Measurements from ENCODE around the gene GRIK1. TPM values are rescaled to one million over a fixed set of nuclear protein-coding genes. Genes with fewer than 3 reads are reported as not detected.

The GRIK1 gene
- total and polyA plus RNA-seq, 2 donors (not counting 1 experiment from before 2014, with no cell fraction given) = not detected

GRCh38 chr21:29716753-29717152 lies 223.0 kb downstream of the GRIK1 start:
- POLR2A ChIA-PET = no interaction called here
- peaks cover 8% of the 10 kb centered on the region for H3K9me3 Mint-ChIP-seq (ENCODE audit: insufficient read depth)
- H3K4me2 ChIP-seq (replicated peaks; ENCODE audit: low read depth, low read length, poor library complexity, severe bottlenecking) = no peak overlapping the region
- no peak overlapping the region for H3K9ac ChIP-seq (ENCODE audit: low read length)
- H3K79me2 ChIP-seq (ENCODE audit: control insufficient read depth, insufficient read depth, low read length) = no peaks in the 10 kb centered on the region
- no peaks in the 10 kb centered on the region for H3K4me1 Mint-ChIP-seq
- H2AFZ ChIP-seq (ENCODE audit: insufficient read depth, low read depth, low read length, poor library complexity, severe bottlenecking) = no peak overlapping the region
- H3K27me3 Mint-ChIP-seq = peaks cover 4% of the 10 kb centered on the region
- CTCF ChIA-PET = no interaction called here
- no peak for TF ChIP-seq EZH2 (IDR thresholded peaks at IDR 0.05; ENCODE audit: borderline replicate concordance, insufficient read depth, low read depth, low read length, poor library complexity, severe bottlenecking)
- TF ChIP-seq, protein P1, sequence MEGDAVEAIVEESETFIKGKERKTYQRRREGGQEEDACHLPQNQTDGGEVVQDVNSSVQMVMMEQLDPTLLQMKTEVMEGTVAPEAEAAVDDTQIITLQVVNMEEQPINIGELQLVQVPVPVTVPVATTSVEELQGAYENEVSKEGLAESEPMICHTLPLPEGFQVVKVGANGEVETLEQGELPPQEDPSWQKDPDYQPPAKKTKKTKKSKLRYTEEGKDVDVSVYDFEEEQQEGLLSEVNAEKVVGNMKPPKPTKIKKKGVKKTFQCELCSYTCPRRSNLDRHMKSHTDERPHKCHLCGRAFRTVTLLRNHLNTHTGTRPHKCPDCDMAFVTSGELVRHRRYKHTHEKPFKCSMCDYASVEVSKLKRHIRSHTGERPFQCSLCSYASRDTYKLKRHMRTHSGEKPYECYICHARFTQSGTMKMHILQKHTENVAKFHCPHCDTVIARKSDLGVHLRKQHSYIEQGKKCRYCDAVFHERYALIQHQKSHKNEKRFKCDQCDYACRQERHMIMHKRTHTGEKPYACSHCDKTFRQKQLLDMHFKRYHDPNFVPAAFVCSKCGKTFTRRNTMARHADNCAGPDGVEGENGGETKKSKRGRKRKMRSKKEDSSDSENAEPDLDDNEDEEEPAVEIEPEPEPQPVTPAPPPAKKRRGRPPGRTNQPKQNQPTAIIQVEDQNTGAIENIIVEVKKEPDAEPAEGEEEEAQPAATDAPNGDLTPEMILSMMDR (IDR thresholded peaks at IDR 0.05) = no peak
- no peaks in the 10 kb centered on the region for H4K20me1 ChIP-seq (ENCODE audit: control insufficient read depth, insufficient read depth, low read length, poor library complexity, severe bottlenecking)
- ATAC-seq (ENCODE audit: low read depth) (no peak), DNase-seq (no peak)
- intact Hi-C loops (cut with micrococcal nuclease) = no loop called here
- no peak overlapping the region for H3K27ac Mint-ChIP-seq
- 95% methylated on average over 2 of the region's 2 CpGs for WGBS (ENCODE audit: insufficient coverage)
- H3K9me3 ChIP-seq (ENCODE audit: control extremely low read depth in 1 of 3, control insufficient read depth in 2 of 3, insufficient read depth in 1 of 3, low read length in 2 of 3) = peaks cover 0 to 8% (median 0%) of the 10 kb centered on the region in 3 donors
- H3K4me3 ChIP-seq (ENCODE audit: control extremely low read depth in 1 of 5, extremely low read depth in 1 of 5, insufficient read depth in 1 of 5, low read depth in 2 of 5, low read length in 4 of 5) = no peak overlapping the region
- no peaks in the 10 kb centered on the region for H3K36me3 ChIP-seq (replicated peaks in 1 of 2; ENCODE audit: control extremely low read depth in 1 of 2, control insufficient read depth in 1 of 2, extremely low read depth in 1 of 2, insufficient read depth in 2 of 2, low read length in 1 of 2)
- H3K27me3 ChIP-seq (replicated peaks in 1 of 4; ENCODE audit: control extremely low read depth in 1 of 4, control insufficient read depth in 3 of 4, insufficient read depth in 4 of 4, low read length in 3 of 4) = no peaks in the 10 kb centered on the region
- no peak overlapping the region for H3K4me3 Mint-ChIP-seq
- no peaks in the 10 kb centered on the region for H3K4me1 ChIP-seq (ENCODE audit: control insufficient read depth in 2 of 2, insufficient read depth in 2 of 2, low read length in 2 of 2)
- no peak overlapping the region for H3K27ac ChIP-seq (ENCODE audit: low read length in 2 of 2)

- Histone ChIP-seq H3K27ac (ENCODE audit: low read length in 2 of 2) (no peak overlapping the region), H3K79me2 (ENCODE audit: control insufficient read depth, insufficient read depth, low read length) (no peaks in the 10 kb centered on the region), H3K4me3 (ENCODE audit: control extremely low read depth in 1 of 5, extremely low read depth in 1 of 5, insufficient read depth in 1 of 5, low read depth in 2 of 5, low read length in 4 of 5) (no peak overlapping the region), H4K20me1 (ENCODE audit: control insufficient read depth, insufficient read depth, low read length, poor library complexity, severe bottlenecking) (no peaks in the 10 kb centered on the region), H3K4me1 (ENCODE audit: control insufficient read depth in 2 of 2, insufficient read depth in 2 of 2, low read length in 2 of 2) (no peaks in the 10 kb centered on the region), H3K36me3 (replicated peaks in 1 of 2; ENCODE audit: control extremely low read depth in 1 of 2, control insufficient read depth in 1 of 2, extremely low read depth in 1 of 2, insufficient read depth in 2 of 2, low read length in 1 of 2) (no peaks in the 10 kb centered on the region), H3K27me3 (replicated peaks in 1 of 4; ENCODE audit: control extremely low read depth in 1 of 4, control insufficient read depth in 3 of 4, insufficient read depth in 4 of 4, low read length in 3 of 4) (no peaks in the 10 kb centered on the region), H3K9ac (ENCODE audit: low read length) (no peak overlapping the region), H3K4me2 (replicated peaks; ENCODE audit: low read depth, low read length, poor library complexity, severe bottlenecking) (no peak overlapping the region), H3K9me3 (ENCODE audit: control extremely low read depth in 1 of 3, control insufficient read depth in 2 of 3, insufficient read depth in 1 of 3, low read length in 2 of 3) (peaks cover 0 to 8% (median 0%) of the 10 kb centered on the region in 3 donors), H2AFZ (ENCODE audit: insufficient read depth, low read depth, low read length, poor library complexity, severe bottlenecking) (no peak overlapping the region)
- ATAC-seq (ENCODE audit: low read depth) (no peak), DNase-seq (no peak)
- POLR2A ChIA-PET = no interaction called here
- Mint-ChIP-seq H3K9me3 (ENCODE audit: insufficient read depth) (peaks cover 8% of the 10 kb centered on the region), H3K4me1 (no peaks in the 10 kb centered on the region), H3K4me3 (no peak overlapping the region), H3K27ac (no peak overlapping the region), H3K27me3 (peaks cover 4% of the 10 kb centered on the region)
- 100% methylated on average over 1 of the region's 2 CpGs for WGBS (ENCODE audit: insufficient coverage)
- CTCF ChIA-PET = no interaction called here
- TF ChIP-seq EZH2 (IDR thresholded peaks at IDR 0.05; ENCODE audit: borderline replicate concordance, insufficient read depth, low read depth, low read length, poor library complexity, severe bottlenecking) = no peak
- TF ChIP-seq, protein P1 (IDR thresholded peaks at IDR 0.05) = no peak
- intact Hi-C loops (cut with micrococcal nuclease) = no loop called here
These were observed 224.7 kb downstream of the GRIK1 start for GRCh38 chr21:29715089-29715488.
